Natural killer cell (primary cell): ENCODE results near the gene FN3K. TPM values are rescaled to one million over a fixed set of nuclear protein-coding genes. Genes with fewer than 3 reads are reported as not detected.

ENCODE experiments used
- ATAC-seq, 3 donors: fragments of 150-1000 bp in 2 of 3; fragments of 200-7000 bp in 1 of 3; cut with Tn5 transposase; 1 replicate in 1 of 3; 2 replicates in 2 of 3; pipeline ENCODE4 v1.10.0; 2021; ENCODE audit warnings: mild to moderate bottlenecking in 2 of 3, moderate library complexity in 2 of 3
- DNase-seq, 2 donors: peaks; one replicate each; pipeline versions ENCODE4 v3.0.0 to v3.0.0-alpha.2; 2013 to 2021; ENCODE audit warnings: mixed read lengths in 1 of 2
- H3K27ac ChIP-seq: one replicate; pipeline ENCODE4 v1.5.1; 2013; ENCODE audit warnings: mild to moderate bottlenecking, low read length
- H3K27me3 ChIP-seq: one replicate; pipeline ENCODE4 v1.6.1; 2013; ENCODE audit warnings: low read length; ENCODE audit not compliant: control insufficient read depth, insufficient read depth
- H3K36me3 ChIP-seq: one replicate; pipeline ENCODE4 v1.6.1; 2013; ENCODE audit warnings: low read length; ENCODE audit not compliant: control insufficient read depth, insufficient read depth
- H3K4me1 ChIP-seq: one replicate; pipeline ENCODE4 v1.6.1; 2013; ENCODE audit warnings: low read length; ENCODE audit not compliant: control insufficient read depth, insufficient read depth
- H3K4me3 ChIP-seq: one replicate; pipeline ENCODE4 v1.5.1; 2013; ENCODE audit warnings: low read length
- H3K9me3 ChIP-seq: one replicate; pipeline ENCODE4 v1.6.1; 2013; ENCODE audit warnings: low read length; ENCODE audit not compliant: control insufficient read depth, insufficient read depth
- H3K27ac Mint-ChIP-seq, 2 donors: one replicate each; pipeline ENCODE4 v1.8.0; 2022; ENCODE audit warnings: mild to moderate bottlenecking in 2 of 2, mixed read lengths in 2 of 2, moderate library complexity in 1 of 2
- H3K27me3 Mint-ChIP-seq, 2 donors: one replicate each; pipeline ENCODE4 v1.8.0; 2022; ENCODE audit warnings: low read depth in 2 of 2, mixed read lengths in 2 of 2
- H3K36me3 Mint-ChIP-seq: one replicate; pipeline ENCODE4 v1.8.0; 2022; ENCODE audit warnings: mixed read lengths
- H3K4me1 Mint-ChIP-seq, 2 donors: one replicate each; pipeline ENCODE4 v1.8.0; 2022; ENCODE audit warnings: mixed read lengths in 2 of 2
- H3K4me3 Mint-ChIP-seq: one replicate; pipeline ENCODE4 v1.8.0; 2022; ENCODE audit warnings: mild to moderate bottlenecking, moderate library complexity, mixed read lengths
- H3K9me3 Mint-ChIP-seq, 2 donors: one replicate each; pipeline ENCODE4 v1.8.0; 2022; ENCODE audit warnings: mixed read lengths in 2 of 2
- WGBS: methylation state at CpG from one replicate; pipeline ENCODE4 v1.1.7; 2013; ENCODE audit warnings: missing lambda C conversion rate; ENCODE audit not compliant: insufficient coverage; 5-methylcytosine and 5-hydroxymethylcytosine counted together
- intact Hi-C: fragments of 100-400 bp; cut with micrococcal nuclease; formaldehyde crosslinking; loops from one replicate; pipeline ENCODE4 v1.14.2; 2022
- total RNA-seq, 4 donors: library from RNA; stranded (reverse); fragments of 120-200 nt in 1 of 4; gene quantifications; one replicate each; pipeline versions ENCODE4 v1.2.3 to v1.2.4, GENCODE V29; 2013 to 2022
- TF ChIP-seq, protein P1 (sequence below): fragments of 200-600 bp; IDR thresholded peaks from one replicate; pipeline ENCODE4 v1.8.0; 2022; ENCODE audit warnings: antibody characterized with exemption

Gene FN3K
- total RNA-seq, 3 donors from 2014 or later (not counting 1 experiment from before 2014, with no cell fraction given), result 4.9 to 6.1 (median 5.5) TPM

DNA sequence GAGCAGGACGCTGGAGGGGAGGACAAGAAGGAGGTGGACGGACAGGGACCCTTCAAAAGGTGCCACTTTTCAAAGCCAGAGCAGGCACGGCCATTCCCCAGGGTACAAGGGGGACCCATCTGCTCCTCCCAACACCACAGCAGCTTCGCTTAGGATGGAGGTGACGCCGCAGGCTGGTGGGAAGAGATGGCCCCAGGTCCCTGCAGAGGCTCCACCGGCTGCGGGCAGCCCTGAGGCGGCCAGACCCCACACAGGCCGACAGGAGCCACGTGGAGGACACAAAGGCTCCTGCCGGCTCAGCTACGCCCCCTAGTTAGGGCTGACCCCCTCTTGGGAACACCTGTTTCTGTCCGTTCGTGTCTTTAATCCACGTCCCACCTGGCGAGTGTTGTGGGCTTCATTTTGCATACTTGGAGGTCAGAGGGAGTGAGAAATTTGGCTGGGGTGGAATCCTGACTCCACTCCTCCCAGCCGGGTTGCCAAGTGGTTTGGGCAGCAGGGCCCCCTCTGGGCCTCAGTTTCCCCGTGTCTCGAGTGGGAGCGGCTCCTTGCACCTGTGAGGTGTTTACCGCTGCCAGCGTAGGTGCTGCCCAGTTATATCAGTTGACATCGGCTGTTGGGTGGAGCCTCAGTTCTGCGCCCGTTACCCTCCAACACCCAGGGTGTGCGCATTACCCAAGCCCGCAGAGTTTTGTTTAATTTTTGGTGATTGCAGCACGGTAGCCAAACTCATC lies 24.7 kb upstream of the FN3K start:
- H3K4me3 Mint-ChIP-seq, result no peak overlapping the region
- H3K27ac ChIP-seq, result no peak overlapping the region
- H3K27me3 ChIP-seq, result no peaks in the 10 kb centered on the region
- no peak for ATAC-seq
- H3K9me3 Mint-ChIP-seq, result no peaks in the 10 kb centered on the region
- no peaks in the 10 kb centered on the region for H3K36me3 ChIP-seq
- no peaks in the 10 kb centered on the region for H3K36me3 Mint-ChIP-seq
- intact Hi-C loops, result no loop called here
- no peaks in the 10 kb centered on the region for H3K9me3 ChIP-seq
- whole genome bisulfite sequencing, result 81% methylated on average over 29 of the region's 29 CpGs
- no peak overlapping the region for H3K4me3 ChIP-seq
- H3K27ac Mint-ChIP-seq, result no peak overlapping the region
- H3K4me1 Mint-ChIP-seq, result peaks cover 6% of the 10 kb centered on the region in 2 donors
- no peak for DNase-seq
- TF ChIP-seq, protein P1, sequence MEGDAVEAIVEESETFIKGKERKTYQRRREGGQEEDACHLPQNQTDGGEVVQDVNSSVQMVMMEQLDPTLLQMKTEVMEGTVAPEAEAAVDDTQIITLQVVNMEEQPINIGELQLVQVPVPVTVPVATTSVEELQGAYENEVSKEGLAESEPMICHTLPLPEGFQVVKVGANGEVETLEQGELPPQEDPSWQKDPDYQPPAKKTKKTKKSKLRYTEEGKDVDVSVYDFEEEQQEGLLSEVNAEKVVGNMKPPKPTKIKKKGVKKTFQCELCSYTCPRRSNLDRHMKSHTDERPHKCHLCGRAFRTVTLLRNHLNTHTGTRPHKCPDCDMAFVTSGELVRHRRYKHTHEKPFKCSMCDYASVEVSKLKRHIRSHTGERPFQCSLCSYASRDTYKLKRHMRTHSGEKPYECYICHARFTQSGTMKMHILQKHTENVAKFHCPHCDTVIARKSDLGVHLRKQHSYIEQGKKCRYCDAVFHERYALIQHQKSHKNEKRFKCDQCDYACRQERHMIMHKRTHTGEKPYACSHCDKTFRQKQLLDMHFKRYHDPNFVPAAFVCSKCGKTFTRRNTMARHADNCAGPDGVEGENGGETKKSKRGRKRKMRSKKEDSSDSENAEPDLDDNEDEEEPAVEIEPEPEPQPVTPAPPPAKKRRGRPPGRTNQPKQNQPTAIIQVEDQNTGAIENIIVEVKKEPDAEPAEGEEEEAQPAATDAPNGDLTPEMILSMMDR, result no peak
- no peaks in the 10 kb centered on the region for H3K27me3 Mint-ChIP-seq
- H3K4me1 ChIP-seq, result peaks cover 2% of the 10 kb centered on the region

DNA sequence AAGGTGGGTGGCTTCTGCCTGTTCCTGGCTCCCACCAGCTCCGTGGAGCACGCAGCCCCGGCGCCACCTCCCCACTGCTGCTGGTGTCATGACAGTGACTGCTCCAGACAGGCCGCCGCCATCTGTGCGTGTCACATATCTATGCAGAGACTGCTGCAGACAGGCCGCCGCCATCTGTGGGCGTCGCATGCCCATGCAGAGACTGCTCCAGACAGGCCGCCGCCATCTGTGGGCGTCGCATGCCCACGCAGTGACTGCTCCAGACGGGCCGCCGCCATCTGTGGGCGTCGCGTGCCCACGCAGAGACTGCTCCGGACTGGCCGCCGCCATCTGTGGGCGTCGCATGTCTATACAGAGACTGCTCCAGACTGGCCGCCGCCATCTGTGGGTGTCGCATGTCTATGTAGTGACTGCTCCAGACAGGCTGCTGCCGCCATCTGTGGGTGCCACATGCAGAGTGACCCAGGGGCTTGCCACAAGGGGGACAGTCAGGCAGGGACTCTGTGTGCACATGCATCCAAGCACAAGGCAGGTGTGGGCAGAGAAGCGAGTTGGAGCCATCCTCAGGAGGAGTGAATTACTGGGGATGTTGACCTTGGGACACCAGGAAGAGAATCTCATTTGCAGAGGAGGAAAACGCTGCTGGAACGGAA lies 22.2 kb upstream of the FN3K start:
- Histone ChIP-seq H3K4me3 (no peak overlapping the region), H3K9me3 (no peaks in the 10 kb centered on the region), H3K36me3 (no peaks in the 10 kb centered on the region), H3K4me1 (peaks cover 21% of the 10 kb centered on the region), H3K27me3 (no peaks in the 10 kb centered on the region), H3K27ac (no peak overlapping the region)
- ATAC-seq, result no peak
- WGBS, result 93% methylated on average over 35 of the region's 35 CpGs
- intact Hi-C loops, result no loop called here
- Mint-ChIP-seq H3K27me3 (no peaks in the 10 kb centered on the region), H3K9me3 (no peaks in the 10 kb centered on the region), H3K4me3 (peak overlapping the region; percentile 21), H3K27ac (no peak overlapping the region), H3K36me3 (no peaks in the 10 kb centered on the region), H3K4me1 (peaks cover 14 to 30% of the 10 kb centered on the region in 2 donors)
- DNase-seq, result no peak
- TF ChIP-seq, protein P1, result no peak

DNA sequence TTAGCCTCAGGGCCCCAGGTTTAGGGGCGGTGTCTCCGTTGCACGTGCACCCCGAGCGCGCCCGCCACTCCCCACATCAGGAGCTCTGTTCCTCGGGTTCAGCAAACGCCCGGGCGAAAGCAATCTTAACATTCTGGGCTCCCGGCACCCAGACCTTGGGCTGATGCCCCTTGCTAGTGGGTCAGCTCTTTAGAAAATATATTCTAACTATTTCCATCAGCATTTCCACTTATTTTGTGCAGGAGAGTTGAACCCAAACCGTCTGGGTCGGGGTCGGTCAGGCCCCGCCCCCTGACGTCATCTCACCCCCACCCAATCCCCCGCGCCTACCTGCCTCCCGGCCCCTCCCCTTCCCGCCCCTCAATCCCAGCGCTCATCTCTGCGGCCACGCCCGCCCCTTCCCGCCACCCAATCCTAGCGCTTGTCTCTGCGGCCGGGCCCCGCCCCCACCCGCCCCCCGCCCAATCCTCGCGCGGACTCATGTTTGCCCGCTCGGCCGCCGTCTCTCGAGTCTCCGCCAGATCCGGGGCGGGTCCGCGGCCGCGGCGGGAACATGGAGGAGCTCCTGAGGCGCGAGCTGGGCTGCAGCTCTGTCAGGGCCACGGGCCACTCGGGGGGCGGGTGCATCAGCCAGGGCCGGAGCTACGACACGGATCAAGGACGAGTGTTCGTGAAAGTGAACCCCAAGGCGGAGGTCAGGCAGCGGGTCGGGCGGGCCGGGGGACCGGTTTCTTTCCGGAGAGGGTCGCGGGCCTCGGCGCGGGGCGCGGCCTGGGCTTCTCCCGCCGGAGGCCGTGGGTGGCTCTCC lies 19.0 kb upstream of the FN3K start, which contains the start of gene FN3KRP:
TSS of gene FN3KRP (plus strand) at position 504 of the 808 bp plus-strand sequence. CDS start at position 554, 50 bp downstream.
- H3K4me1 Mint-ChIP-seq, result peaks cover 14 to 31% of the 10 kb centered on the region in 2 donors
- WGBS, result 0% methylated on average over 65 of the region's 75 CpGs
- DNase-seq (peak; percentile 86 to 98), ATAC-seq (peak; percentile 91 to 92 (median 91))
- Histone ChIP-seq H3K4me1 (peaks cover 21% of the 10 kb centered on the region), H3K36me3 (peaks cover 17% of the 10 kb centered on the region), H3K9me3 (no peaks in the 10 kb centered on the region), H3K27me3 (no peaks in the 10 kb centered on the region), H3K4me3 (peak within 1 kb of the TSS; percentile 77), H3K27ac (peak within 1 kb of the TSS; percentile 48)
- no peaks in the 10 kb centered on the region for H3K27me3 Mint-ChIP-seq
- intact Hi-C loops, result no loop called here
- no peaks in the 10 kb centered on the region for H3K9me3 Mint-ChIP-seq
- peak within 1 kb of the TSS; percentile 95 for H3K4me3 Mint-ChIP-seq
- TF ChIP-seq, protein P1, result no peak
- peak within 1 kb of the TSS; percentile 77 to 90 for H3K27ac Mint-ChIP-seq
- H3K36me3 Mint-ChIP-seq, result no peaks in the 10 kb centered on the region
